Astrocyte of the cerebellum (primary cell): ENCODE measurements around the gene PLEKHA8.

Experiments used
- DNase-seq: peaks from one replicate; pipeline ENCODE4 v3.0.0-alpha.2; 2011; ENCODE audit warnings: low read depth
- H3K4me3 ChIP-seq: 2 replicates; pipeline ENCODE4 v1.5.1; 2011; ENCODE audit warnings: mild to moderate bottlenecking, low read depth, low read length, moderate library complexity
- CTCF ChIP-seq: IDR thresholded peaks from 2 replicates; pipeline ENCODE4 v1.5.1; 2012; ENCODE audit warnings: low read length, low read depth, moderate library complexity, mild to moderate bottlenecking; ENCODE audit errors: missing control alignments
- in situ Hi-C: cut with HindIII; loops from 2 replicates; pipeline ENCODE4 v1.10.0; 2017; ENCODE audit warnings: low sequenced_read_pairs

The PLEKHA8 gene

GRCh38 chr7:30155481-30155880 is 127.3 kb downstream of the PLEKHA8 start:
- no peak for DNase-seq
- TF ChIP-seq CTCF, result no peak
- H3K4me3 ChIP-seq, result no peak overlapping the region
- in situ Hi-C loops, result no loop called here

GRCh38 chr7:30157204-30157603 is 129.0 kb downstream of the PLEKHA8 start:
- DNase-seq, result no peak
- H3K4me3 ChIP-seq, result no peak overlapping the region
- in situ Hi-C loops, result no loop called here
- no peak for TF ChIP-seq CTCF

- no peak for TF ChIP-seq CTCF
- no peak for DNase-seq
- in situ Hi-C loops, result no loop called here
- H3K4me3 ChIP-seq, result no peak overlapping the region
Measured at GRCh38 chr7:30159163-30159562, 131.0 kb downstream of the PLEKHA8 start.

GRCh38 chr7:30159698-30160143 is 131.5 kb downstream of the PLEKHA8 start:
- in situ Hi-C loops, result no loop called here
- TF ChIP-seq CTCF, result no peak
- no peak overlapping the region for H3K4me3 ChIP-seq
- DNase-seq, result no peak

- in situ Hi-C loops, result no loop called here
- H3K4me3 ChIP-seq, result no peak overlapping the region
- DNase-seq, result no peak
- TF ChIP-seq CTCF, result no peak
Measured at GRCh38 chr7:30160329-30160728, 132.1 kb downstream of the PLEKHA8 start.

- DNase-seq, result no peak
- H3K4me3 ChIP-seq, result no peak overlapping the region
- in situ Hi-C loops, result no loop called here
Measured at GRCh38 chr7:30162133-30162532, 133.9 kb downstream of the PLEKHA8 start.

More at GRCh38 chr7:30162133-30162532, 133.9 kb downstream of the PLEKHA8 start:
- TF ChIP-seq CTCF, result no peak
